LHCN-M2 (cell line): ENCODE measurements around the gene EXOC4. TPM values are rescaled to one million over a fixed set of nuclear protein-coding genes. Genes with fewer than 3 reads are reported as not detected.
"Not testable (repeated sequence)": the region's sequence is repeated elsewhere in the genome, so short reads cannot be mapped to it uniquely, and the experiment has no call there.

Experiments used
- DNase-seq: peaks from one replicate; pipeline ENCODE4 v3.0.0-alpha.2; 2012; ENCODE audit warnings: low read depth
- total RNA-seq: library from RNA; depleted of rRNA; stranded (reverse); fragments of >200 nt; gene quantifications from 2 replicates; pipeline ENCODE4 v1.2.3, GENCODE V29; 2014

EXOC4 gene
- total RNA-seq, 1 experiment from 2014 or later = 78.0 TPM

DNA sequence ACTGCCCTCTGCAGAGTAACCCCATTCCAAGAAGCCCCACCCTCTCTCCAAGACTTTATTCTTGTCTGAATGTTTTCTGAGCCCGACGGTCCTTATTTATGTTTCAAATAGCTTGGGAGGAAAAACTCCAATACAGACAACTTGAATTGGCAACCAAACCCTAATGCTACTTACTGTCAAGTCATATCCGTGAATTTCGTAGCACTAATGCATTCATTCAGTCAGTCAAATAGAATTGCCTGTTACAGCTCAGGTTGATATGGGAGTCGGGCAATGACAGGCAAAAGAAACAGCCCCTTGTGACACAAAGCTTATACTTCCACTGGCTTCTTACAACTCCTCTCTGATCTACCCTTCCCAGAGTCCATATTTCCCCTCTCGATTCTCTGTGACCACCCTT lies 815.8 kb downstream of the EXOC4 start:
- DNase-seq = no peak

DNA sequence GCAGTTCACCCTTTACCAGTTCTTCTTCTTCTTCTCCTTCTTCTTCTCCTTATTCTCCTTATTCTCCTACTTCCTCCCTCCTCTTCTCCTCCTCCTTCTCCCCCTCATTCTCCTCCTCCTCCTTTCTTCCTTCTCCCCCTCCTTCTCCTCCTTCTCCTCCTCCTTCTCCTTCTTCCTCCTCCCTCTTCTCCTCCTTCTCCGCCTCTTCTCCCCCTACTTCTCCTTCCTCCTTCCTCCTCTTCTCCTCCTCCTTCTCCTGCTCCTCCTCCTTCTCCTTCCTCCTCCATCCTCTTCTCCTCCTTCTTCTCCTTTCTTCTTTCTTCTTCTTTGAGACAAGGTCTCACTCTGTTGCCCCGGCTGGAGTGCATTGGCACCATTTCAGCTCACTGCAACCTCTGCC lies 816.3 kb downstream of the EXOC4 start:
- no peak for DNase-seq

DNA sequence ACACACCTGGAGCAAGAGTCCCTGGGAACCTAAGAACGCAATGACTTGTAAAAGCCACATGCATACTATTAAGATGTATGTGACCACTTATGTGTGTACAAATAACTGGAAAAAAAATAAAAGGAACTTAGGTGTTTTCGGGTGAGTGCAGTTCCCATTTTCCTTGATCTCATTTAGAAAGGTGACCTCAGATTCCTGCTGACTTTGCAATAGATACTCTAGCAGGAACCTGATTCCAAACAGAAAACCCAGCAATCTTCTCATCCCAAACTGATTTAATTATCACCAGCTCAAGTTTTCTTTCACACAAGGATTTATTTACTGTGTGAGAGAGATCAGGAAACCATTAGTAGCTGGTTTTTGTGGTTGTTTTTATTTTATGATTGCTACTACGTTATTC lies 817.8 kb downstream of the EXOC4 start:
- DNase-seq = no peak

DNA sequence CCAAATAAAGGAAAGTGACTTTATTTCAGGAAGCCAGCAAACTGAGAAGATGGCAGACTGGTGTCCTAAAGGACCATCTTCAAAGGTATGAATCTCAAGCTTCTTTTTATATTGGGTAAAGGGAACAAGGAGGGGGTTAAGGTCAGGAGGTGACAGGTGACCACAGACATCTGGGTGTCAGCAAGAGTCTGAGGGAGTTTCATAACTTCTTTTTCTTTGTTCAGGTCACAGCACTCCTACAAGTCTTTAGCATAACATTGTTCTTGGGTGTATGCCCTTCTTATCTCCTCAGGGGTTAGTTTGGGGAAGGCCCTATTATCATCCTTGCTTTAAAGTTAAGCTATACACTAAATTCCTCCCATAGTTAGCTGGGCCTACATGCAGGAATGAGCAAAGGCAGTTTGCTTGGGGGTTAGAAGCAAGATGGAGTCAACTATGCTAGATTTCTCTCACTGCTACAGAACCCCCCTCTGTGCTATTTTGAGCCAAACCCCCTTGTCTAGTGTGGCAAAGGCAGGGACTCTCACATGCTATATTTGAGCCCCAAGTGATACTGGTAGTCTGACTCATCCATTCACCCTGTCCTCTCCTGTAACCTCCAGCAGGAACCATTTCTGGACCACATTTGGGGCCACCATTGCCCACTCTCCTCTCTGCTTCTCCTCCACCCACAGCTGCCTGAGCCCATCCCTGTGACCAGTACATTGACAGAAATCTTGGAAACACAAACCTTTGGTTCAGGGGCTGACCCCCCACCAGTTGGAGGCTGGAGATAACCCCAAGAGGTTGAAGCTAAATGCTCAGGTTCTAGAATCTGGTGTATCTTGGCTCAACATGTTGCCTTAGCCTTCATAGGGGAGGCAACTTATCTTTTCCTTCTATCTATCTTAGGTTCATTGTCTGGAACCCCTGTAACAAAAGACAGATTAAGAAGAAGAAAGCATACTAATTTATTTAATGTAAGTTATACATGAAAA lies 818.8 kb downstream of the EXOC4 start:
- DNase-seq = no peak

DNA sequence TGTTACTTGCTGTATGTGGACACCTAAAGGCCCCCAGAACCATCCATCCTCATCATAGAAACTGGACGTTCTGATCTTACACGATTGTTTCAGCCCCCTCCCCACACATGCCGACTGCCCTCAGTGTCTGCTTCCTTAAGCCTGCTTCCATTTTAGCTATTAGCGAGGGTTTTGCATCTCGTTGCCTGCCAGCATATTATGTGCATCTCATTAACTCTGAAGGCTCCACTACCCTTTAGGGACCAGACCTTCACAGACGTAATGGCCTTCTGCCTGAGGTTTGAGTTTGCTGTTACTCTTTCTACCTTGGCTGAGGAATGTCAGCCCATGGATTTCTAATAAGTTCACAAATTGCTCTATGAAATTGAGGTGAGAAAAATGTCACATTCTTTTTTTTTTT lies 820.4 kb downstream of the EXOC4 start:
- DNase-seq = no peak

DNA sequence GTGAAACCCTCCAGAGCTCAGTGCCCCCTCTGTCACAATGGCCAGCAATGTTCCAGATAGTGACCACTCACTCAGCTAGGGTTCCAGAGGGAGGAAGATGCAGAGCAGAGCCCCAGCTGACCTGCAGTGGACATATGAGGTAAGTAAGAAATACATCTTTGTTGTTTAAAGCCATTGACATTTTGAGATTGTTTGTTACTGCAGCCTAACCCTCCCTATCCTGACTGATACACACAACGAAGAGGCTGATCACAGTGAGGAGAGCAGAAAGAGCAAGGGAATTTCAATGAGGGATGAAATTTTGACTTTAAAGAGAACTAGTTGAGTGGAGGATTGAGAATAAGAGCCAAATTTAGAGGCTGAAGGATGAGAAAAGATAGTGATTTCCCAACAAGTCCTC lies 822.9 kb downstream of the EXOC4 start:
- DNase-seq = no peak

DNA sequence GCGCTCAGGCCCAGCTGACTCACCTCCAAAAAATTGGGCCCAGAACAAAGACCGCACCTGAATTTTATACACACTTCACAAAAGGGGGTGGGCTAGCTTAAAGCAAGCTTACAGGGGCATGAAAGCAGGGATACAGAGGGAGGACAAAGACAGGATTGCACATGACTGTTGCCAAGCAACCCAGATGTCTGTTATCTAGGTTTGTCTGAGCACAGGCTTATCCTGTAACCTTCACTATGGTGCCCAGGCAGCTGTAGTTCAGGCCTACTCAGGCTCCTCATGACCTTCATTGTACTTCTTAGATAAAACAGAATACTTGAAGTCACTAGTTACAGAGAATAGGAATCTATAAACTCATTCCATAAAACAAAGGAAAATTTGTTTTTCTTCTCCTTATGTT lies 824.7 kb downstream of the EXOC4 start:
- DNase-seq = not testable (repeated sequence)

DNA sequence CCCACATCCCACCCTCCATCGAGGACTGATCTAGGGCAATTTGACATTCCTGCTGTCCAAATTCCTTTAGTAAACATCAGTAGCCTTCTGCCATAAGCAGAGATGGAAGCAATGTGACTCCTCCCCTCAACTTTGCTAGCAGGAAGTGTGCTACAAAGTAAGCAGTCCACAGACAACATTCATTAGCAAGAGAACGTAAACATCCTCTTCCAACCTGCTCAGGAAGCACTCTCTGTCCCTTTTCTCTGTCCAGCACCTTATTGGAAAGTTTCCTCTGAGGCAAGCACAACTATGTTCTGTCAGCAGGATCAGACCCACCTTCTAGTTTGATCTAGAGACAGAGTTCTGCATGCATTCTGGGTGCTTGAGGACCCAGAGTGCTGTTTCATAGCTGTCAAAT lies 826.1 kb downstream of the EXOC4 start:
- no peak for DNase-seq

DNA sequence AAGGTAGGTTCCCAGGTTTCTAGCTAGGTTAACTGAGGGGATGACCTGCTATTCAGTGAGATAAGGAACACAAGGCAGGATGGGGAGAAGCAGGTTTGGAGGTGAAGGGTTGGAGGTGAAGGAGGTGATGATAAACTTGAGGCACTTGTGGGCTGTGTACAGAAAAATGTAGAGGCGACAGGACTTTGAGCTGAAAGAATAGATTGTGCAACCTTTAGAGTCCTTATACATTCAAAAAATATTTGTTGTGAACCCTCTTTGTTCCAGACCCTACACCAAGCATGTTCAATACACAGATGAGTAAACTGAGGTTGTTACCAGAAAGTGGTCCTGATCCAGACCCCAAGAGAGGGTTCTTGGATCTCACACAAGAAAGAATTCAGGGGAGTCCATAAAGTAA lies 828.8 kb downstream of the EXOC4 start:
- no peak for DNase-seq

DNA sequence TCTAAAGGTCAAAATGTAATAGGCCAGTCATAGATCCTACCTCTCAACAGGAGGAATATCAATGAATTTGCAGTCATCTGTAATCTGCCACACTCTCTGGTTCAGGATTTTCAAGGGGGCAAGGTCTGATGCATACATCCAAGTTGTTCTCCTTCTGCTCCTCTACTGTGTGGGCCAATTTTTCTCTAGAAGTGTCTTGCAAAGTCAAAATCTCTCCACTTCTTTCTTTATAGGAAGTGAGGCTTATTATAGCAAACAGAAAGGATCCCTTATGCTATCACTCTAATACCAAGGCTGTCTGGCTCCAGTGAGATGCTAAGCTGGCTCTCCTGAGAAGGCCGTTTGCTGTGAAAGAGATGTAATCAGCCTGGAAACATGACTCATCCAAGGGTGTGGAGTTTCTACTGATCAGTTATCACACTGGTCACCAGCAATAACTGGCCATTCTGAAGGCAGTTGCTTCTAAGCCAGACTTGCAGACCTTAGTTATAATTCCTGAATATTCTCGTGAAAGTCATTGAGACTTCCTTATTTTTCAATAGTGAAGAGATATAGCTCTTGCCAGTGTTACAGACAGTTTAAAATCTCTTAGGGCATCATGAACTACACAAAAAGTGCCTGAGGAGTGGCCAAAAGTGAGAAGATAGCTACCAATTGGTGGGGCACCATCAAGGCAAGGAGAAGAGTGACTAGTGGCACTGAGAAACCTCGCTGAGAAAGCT lies 831.0 kb downstream of the EXOC4 start:
- DNase-seq = peak; percentile 45

DNA sequence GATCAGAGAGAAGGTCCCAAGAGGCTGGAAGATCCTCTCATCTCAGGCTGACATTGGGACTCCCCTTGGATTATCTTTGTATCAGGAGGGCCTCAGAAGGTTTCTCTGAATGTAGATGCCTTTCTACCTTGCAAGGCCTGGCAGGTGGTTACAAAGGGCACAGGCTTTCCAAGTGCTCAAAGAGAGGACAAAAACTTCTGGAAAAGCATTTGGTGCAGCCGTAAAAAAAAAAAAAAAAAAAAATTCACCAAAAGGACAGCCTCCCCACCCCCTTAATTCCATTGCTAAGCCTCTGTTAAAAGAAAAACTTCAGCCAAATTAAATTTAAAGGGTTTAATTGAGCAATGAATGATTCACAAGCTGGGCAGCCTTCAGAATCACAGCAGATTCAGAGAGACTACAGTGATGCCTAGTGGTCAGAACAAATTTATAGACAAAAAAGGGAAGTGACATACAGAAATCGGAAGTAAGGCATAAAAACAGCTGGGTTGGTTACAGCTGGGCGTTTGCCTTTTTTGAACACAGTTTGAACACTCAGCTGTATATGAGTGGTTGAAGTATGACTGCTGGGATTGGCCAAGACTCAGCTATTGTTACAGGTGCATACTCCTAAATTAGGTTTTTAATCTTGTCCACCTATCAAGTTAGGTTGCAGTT lies 831.7 kb downstream of the EXOC4 start:
- no peak for DNase-seq

DNA sequence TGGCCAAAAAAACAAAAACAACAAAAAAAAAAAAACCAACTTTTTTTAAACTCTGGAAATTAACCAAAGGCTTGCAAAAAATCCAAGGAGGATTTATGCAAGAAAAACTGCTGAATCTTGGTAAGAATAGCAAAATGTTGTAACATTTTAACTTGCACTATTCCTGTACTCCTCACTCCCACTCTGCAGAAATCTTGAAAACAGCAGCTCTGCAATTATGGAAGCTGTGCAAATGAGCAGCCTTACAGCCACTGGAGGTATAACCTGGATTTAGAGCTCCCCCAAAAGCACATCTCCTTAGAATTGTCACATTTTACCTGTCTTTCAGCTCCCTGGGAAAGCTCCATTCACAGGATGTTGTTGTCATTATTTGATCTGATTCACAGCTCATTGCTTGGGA lies 832.4 kb downstream of the EXOC4 start:
- no peak for DNase-seq

DNA sequence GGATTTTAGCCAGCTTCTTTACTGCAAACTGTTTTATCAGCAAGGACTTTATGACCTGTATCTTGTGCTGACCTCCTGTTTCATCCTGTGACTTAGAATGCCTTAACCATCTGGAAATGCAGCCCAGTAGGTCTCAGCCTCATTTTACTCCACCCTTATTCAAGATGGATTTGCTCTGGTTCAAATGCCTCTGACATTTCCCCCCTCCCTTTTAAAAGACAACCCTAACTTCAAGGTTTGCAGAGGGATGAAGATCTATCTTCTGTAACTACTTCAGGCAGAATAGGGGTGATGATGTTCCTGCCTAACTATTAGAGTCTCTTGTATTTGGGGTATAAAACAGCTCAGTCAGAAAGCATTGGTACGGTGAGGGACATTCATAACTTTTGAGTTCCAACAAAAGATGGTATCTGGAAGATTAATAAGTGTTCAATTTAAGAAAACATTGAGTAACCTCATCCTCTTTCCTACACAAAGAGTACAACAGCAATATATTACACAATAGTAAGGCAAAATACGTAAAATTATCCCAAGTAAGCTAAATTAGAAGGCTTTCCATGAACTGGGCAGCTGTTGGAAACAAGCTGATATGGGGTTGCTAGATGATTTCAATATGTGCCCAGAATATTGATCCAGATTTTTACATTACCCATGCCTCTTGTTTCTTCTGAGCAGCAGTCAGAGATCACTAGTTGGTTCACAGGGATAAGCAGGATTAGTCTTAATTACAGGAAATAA lies 834.3 kb downstream of the EXOC4 start:
- no peak for DNase-seq

DNA sequence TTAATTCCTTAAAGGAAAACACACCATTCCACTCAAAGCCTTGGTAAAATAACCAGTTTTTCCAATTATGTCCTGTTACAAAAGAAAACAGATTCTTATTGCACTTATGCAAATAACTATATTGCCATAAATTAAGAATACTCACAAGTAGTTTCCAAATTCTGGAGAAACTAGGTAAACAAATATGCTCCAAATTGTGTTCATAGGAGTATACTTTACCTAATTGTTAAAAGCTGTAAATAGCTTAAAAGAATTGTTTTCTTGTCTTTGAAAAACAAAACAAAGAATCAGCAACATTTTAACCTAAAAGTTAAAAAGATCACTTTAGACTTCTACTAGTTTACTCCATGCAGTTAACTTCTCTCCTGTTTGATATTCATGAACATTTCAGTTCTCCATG lies 835.3 kb downstream of the EXOC4 start:
- no peak for DNase-seq

DNA sequence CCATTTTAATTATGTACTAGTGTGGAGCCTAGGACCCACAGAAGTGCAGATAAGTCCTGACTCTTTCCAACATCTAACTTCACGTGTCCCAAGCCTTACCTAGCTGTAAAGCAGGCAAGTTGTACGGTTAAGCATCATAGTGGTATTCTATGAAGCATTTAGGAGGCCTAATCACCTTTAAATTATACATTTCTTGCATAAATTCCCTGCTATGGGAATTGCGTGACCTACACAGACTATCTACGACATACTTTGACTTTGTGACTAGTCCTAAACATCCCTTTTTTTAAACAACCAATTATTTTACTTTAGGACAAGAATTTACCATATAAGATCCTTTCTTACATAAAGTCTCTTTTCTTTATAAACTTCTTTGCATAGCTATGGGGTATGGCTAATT lies 836.6 kb downstream of the EXOC4 start:
- DNase-seq = peak; percentile 36

DNA sequence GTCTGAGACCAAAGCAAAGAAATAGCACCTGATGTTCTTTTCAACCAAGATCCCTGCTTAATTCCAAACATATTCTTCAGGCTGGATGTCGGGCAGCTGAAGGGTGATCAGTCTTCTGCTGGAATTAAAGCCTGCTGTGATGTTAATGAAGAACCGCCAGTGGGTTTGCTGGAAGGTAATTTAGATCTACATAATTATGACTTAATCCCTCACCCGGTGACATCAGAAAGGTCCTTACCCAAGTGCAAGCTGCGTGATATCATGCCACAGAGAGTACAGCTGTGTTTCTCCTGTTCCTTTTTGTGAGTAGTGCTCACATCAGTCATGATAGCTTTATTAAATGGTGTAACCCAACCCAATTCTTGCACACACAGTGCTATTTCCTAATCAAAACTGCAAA lies 845.2 kb downstream of the EXOC4 start:
- DNase-seq = no peak

DNA sequence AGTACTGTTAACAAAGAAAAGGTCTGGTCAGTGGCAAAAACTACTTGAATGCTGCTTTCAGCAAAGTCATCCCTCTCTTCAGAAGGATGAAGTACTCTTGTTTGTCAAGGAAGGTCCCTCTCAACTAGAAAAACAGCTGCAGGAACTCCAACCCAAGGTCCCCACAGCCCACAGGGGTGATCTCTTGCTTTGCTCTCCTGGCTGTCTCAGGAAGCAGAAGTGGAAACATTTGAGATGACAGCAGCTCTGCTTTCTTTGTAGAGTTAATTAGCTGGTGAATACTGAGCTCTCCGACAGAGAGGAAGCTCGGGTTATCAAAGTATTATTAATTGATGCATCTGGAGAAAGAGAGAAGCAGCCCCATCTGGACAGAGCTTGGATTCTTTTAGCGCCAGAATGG lies 848.8 kb downstream of the EXOC4 start:
- no peak for DNase-seq

DNA sequence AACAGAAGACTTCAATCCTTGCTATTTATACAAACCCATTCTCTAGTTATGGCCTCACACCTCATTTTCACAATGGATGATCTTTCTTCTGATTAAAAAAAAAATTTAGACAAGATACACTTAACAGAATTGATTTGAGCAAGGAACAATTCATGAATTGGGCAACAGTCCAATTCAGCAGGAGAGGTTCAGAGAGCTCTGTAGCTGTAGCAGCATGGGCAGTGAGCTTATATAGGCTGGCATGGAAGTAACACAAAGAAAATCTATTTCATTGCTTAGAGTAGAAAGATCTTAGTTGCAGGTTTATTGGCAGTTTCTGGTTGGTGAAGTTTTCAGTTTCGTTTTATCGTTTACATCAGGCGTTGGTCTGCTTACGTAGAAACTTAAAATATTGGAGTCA lies 851.3 kb downstream of the EXOC4 start:
- DNase-seq = no peak

DNA sequence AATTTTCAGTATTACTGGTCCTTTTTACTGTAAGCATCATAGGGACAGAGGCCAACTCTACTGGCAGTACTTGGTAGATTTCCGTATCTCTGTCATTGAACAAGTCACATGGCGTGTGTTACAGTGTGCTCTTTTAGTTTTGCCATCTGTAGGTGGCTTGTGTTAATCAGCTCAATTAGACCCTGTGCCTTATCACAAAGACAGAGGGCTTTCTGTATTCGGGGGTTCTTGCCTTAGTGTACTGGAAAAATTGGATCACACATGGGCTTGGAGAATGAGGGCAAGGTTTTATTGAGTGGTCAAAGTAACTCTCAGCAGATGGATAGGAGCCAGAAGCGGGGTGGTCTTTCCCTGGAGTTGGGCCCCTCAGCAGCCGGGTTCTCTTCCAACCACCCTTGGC lies 853.0 kb downstream of the EXOC4 start:
- DNase-seq = no peak

DNA sequence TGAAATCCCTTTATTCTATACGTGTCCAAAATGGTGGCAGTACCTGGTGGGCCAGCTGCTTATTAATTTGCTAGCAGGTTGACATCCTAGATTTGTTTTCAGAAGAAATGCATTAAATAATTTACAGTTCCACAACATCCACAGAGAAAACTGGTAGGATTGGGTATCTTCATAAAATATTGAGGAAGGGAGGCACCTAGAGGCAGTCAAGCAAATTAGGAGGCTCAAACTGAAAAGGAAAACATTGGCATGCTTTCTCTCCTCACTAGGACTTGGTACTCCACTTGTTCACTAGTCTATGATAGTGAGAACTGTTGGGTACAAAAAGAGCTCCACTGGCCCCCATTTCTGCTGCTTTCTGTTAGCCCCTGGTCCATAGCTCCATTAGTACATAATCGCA lies 855.9 kb downstream of the EXOC4 start:
- no peak for DNase-seq

DNA sequence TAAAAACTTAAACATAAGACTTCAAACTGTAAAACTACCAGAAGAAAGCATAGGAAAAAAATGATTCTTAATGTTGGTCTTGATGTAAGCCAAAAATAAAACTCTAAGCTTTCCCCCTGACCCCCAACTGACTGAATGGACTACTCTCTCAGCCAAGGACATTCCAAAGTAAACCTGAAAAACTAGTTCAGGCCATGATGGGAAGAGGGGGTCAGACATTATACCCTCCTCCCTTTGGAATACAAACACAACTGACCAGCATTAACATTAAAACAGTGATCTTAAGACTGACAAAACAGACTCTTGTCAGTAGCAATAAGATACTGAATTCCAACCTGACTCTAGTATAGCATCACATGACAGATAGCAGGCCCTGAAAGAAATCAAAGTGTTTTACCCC lies 860.8 kb downstream of the EXOC4 start:
- DNase-seq = no peak

DNA sequence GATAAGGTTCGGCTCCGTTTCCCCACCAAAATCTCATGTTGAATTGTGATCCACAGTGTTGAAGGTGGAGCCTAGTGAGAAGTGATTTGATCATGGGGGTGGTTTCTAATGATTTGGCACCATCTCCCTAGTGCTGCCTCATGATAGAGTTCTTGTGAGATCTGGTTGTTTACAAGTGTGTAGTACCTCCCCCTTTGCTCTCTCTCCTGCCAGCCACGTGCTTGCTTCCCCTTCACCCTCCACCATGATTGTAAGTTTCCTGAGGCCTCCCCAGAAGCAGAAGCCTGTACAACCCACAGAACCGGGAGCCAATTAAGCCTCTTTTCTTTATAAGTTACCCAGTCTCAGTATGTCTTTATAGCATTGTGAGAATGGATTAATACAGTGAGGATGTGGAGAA lies 862.1 kb downstream of the EXOC4 start:
- no peak for DNase-seq
